Left ventricle myocardium inferior (tissue), 1 donor: ENCODE data around the gene TBC1D2. TPM values are rescaled to one million over a fixed set of nuclear protein-coding genes. Genes with fewer than 3 reads are reported as not detected.

Experiments
- DNase-seq: peaks from one replicate; pipeline ENCODE4 v3.0.0-alpha.2; 2020
- H3K27ac ChIP-seq: fragments of 200-600 bp; replicated peaks from 2 replicates; pipeline ENCODE4 v1.8.0; 2021
- H3K27me3 ChIP-seq: fragments of 200-600 bp; 2 replicates; pipeline ENCODE4 v1.8.0; 2021; ENCODE audit warnings: low read depth
- H3K36me3 ChIP-seq: fragments of 200-600 bp; 2 replicates; pipeline ENCODE4 v1.8.0; 2021
- H3K4me1 ChIP-seq: fragments of 200-600 bp; 2 replicates; pipeline ENCODE4 v1.8.0; 2021
- H3K4me3 ChIP-seq: fragments of 200-600 bp; 2 replicates; pipeline ENCODE4 v1.8.0; 2021; ENCODE audit warnings: mild to moderate bottlenecking, moderate library complexity
- H3K9me3 ChIP-seq: fragments of 200-600 bp; replicated peaks from 2 replicates; pipeline ENCODE4 v1.8.0; 2021
- intact Hi-C: fragments of 100-400 bp; cut with micrococcal nuclease; formaldehyde crosslinking; loops from one replicate; pipeline ENCODE4 v1.11.0; 2022
- total RNA-seq: library from RNA; stranded (reverse); fragmentation: NEBNext Ultra II Directional; extraction: Animal tissue kit (Norgen Biotek cat#: 25700); gene quantifications from one replicate; pipeline ENCODE4 v1.2.1, GENCODE V29; 2021
- TF ChIP-seq, protein P1 (sequence below): fragments of 200-600 bp; IDR thresholded peaks from 2 replicates; pipeline ENCODE4 v1.8.0; 2021; ENCODE audit warnings: antibody characterized with exemption, mild to moderate bottlenecking, borderline replicate concordance
- donor health status: DM: no; HTN: yes; CAD: no; lungs with severe emphysema.

TBC1D2 gene
- total RNA-seq, 1 donor from 2014 or later = 1.7 TPM

DNA sequence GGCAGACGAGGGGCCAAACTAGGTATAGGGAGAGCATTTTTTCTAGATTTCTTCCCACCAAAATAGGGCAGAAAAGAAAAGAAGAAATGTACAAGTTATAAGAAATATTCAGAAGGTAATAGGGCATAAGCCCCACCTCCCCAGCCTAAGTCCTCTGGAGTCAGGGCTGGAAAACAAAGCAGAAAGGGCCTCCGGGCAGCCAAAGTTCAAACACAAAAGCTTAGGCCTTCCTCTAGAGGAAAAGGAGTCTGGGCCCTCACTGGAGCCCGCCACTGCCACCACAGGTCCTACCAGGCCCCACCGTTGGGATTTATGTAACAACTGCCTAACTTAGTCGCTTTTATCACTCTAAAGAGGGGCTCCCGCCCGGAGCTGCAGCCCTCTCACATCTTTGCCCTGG is 27.6 kb downstream of the TBC1D2 start:
- Histone ChIP-seq H3K27ac (no peak overlapping the region), H3K9me3 (no peaks in the 10 kb centered on the region), H3K36me3 (peaks cover 56% of the 10 kb centered on the region), H3K4me1 (peaks cover 8% of the 10 kb centered on the region), H3K27me3 (no peaks in the 10 kb centered on the region), H3K4me3 (no peak overlapping the region)
- no peak for DNase-seq
- intact Hi-C loops = no loop called here
- TF ChIP-seq, protein P1, sequence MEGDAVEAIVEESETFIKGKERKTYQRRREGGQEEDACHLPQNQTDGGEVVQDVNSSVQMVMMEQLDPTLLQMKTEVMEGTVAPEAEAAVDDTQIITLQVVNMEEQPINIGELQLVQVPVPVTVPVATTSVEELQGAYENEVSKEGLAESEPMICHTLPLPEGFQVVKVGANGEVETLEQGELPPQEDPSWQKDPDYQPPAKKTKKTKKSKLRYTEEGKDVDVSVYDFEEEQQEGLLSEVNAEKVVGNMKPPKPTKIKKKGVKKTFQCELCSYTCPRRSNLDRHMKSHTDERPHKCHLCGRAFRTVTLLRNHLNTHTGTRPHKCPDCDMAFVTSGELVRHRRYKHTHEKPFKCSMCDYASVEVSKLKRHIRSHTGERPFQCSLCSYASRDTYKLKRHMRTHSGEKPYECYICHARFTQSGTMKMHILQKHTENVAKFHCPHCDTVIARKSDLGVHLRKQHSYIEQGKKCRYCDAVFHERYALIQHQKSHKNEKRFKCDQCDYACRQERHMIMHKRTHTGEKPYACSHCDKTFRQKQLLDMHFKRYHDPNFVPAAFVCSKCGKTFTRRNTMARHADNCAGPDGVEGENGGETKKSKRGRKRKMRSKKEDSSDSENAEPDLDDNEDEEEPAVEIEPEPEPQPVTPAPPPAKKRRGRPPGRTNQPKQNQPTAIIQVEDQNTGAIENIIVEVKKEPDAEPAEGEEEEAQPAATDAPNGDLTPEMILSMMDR = no peak

DNA sequence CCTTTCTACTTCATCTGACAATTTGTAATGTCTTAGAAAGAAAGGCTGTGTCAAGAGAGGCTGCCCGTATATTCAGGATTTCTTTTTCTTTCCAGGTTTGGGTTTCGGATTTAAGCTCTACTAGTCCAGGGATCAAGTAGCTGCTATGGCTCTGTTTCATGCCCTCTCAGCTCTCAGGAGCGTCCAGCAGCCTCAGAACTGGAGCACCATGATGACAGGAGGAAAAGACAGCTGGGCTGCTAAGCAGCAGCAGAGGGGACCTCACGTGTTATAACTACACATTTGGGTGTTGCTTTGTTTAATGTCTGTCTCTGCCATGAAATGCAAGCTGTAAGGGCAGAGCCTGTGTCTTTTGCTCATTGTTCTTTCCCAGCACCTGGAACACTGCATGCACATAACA is 28.5 kb downstream of the TBC1D2 start:
- DNase-seq = no peak
- no peak overlapping the region for H3K27ac ChIP-seq
- intact Hi-C loops = no loop called here
- H3K4me1 ChIP-seq = peaks cover 15% of the 10 kb centered on the region
- no peaks in the 10 kb centered on the region for H3K9me3 ChIP-seq
- H3K36me3 ChIP-seq = peaks cover 48% of the 10 kb centered on the region
- TF ChIP-seq, protein P1 = no peak
- H3K4me3 ChIP-seq = no peak overlapping the region
- H3K27me3 ChIP-seq = no peaks in the 10 kb centered on the region

DNA sequence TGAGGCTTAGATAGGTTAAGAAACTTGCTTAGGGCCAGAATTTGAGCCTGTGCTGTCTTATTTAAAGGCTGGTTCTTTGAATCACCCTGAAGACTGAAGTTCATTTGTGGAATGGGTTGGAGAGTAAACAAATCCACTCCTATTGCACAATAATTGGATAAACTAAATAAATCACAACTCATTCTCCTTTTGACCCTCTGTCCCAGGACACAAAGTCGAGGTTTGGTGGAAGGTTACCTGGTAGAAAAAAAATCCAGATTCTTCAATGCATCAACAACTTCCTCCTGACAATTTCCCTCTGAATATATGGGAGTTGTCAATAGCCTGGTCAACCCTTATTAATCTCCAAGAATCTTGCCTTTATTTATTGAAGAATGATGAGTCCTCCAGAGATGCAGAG is 28.9 kb downstream of the TBC1D2 start:
- H3K36me3 ChIP-seq = peaks cover 44% of the 10 kb centered on the region

DNA sequence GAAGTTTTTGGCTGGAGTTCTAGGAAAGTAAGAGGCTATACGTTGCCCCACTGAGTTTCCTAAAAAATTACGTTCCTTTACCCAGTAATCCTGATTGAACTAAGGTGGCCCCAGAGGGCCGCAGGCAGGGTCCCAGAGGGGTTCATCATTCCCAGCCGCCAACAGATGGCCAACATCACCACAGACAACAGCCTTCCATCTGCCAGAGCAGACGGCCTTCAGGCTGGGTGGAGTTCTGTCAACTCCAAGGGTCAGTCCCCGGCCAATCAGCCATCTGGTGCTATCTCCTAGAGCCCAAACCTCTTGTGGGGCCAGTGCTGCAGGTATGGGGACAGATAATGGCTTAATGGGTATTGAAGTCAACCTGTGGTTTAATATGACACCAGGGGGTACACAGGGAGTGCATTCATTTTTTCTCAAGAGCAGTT is 30.4 kb downstream of the TBC1D2 start:
- TF ChIP-seq, protein P1 = no peak
- intact Hi-C loops = no loop called here

More for the DNA sequence above, 28.9 kb downstream of the TBC1D2 start:
- TF ChIP-seq, protein P1 = no peak
- no peaks in the 10 kb centered on the region for H3K27me3 ChIP-seq
- no peak for DNase-seq
- H3K4me1 ChIP-seq = peaks cover 15% of the 10 kb centered on the region
- intact Hi-C loops = no loop called here
- H3K9me3 ChIP-seq = no peaks in the 10 kb centered on the region
- no peak overlapping the region for H3K27ac ChIP-seq
- no peak overlapping the region for H3K4me3 ChIP-seq

DNA sequence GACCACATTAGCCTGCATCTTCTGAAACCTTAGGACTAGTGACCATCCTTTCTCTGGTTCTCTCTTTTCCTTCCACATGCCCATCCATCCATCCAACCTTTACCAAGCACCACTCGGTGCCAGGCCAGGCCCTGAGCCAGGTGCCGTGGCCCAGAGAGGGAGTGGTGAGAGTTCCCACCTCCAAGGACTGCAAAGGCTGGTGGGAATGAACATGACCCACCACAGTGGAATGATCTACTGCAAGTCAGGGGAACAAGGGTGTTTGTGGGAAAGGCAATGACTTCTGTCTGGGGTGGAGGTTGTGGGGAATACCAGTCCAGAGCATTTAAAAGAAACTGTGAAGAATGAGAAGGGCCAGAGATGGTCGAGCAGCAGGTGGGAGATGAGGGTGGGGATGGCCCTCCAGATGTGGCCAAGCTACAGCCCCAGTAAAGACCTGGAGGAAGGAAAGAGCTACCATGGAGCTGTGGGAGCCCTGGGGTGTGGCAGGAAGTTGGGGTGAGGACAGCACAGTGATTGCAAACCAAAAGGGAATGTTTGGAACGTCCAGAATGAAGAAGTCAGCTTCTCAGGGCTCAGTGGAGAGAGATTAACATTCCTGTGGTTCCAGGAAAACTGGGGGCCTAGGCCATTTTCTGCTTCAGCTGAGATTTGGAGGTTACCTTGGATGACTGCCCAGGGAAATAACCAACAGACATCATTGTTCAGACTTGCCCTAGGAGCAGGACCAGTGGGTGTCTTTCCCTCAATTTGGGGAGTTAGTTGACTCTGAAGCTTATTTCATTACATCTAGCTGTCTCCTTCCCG is 32.4 kb downstream of the TBC1D2 start:
- intact Hi-C loops = no loop called here
- H3K36me3 ChIP-seq = peaks cover 38% of the 10 kb centered on the region

More for the DNA sequence above, 30.4 kb downstream of the TBC1D2 start:
- peaks cover 53% of the 10 kb centered on the region for H3K36me3 ChIP-seq
- no peaks in the 10 kb centered on the region for H3K27me3 ChIP-seq
- H3K4me1 ChIP-seq = peaks cover 15% of the 10 kb centered on the region
- no peaks in the 10 kb centered on the region for H3K9me3 ChIP-seq
- no peak overlapping the region for H3K4me3 ChIP-seq
- no peak overlapping the region for H3K27ac ChIP-seq
- DNase-seq = no peak

More for the DNA sequence above, 32.4 kb downstream of the TBC1D2 start:
- TF ChIP-seq, protein P1 = no peak
- Histone ChIP-seq H3K4me1 (peaks cover 15% of the 10 kb centered on the region), H3K4me3 (no peak overlapping the region), H3K27ac (peak overlapping the region; percentile 27), H3K9me3 (no peaks in the 10 kb centered on the region), H3K27me3 (no peaks in the 10 kb centered on the region)
- no peak for DNase-seq
